GM12878 (cell line): ENCODE results near the gene PAX5.

Experiments used
- GABPA ChIP-seq: IDR thresholded peaks from 2 replicates; pipeline ENCODE4 v1.6.1; 2014; ENCODE audit warnings: antibody characterized with exemption, low read depth, mild to moderate bottlenecking, inconsistent platforms
- SP1 ChIP-seq: IDR thresholded peaks from one replicate; pipeline ENCODE4 v1.6.1; 2011; ENCODE audit warnings: low read depth, low read length
- TF ChIP-seq, protein P1 (sequence below): IDR thresholded peaks from 2 replicates; pipeline ENCODE4 v1.6.1; 2012; ENCODE audit warnings: low read depth, low read length, improper control_type of control experiment

DNA sequence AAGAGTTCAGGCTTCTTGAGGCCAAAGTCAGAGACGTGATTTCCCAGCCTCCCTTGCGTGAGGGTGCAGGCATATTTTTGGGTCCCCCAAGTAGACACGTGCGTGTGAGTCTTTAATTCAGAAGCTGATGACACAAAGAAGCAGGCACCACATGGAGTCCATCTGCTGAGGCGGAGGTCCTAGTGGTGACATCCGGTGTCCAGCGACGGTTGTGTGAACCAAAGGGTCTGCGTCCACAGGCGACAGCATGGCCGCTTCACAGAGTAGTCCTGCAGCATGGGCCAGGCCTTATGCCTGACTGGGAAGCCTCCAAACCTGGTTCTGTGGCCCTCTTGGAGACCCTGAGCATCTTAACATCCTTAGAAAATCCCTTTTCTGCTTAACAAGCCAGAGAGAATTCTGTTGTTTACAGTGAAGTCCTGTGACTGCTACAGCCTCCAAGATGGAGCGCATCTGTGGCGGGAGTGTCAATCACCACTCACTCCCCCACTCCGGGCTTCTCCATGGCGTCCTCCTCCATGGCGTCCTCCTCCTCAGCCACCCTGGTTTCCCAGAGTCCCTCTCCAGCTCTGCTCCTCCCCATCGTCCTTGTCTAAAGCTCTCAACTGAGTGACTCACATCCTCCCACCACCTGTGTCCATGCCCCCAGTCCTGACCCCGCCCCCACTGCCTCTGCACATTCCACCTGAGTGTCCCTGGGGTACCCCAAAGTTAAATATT is 133.8 kb downstream of the PAX5 start:
- TF ChIP-seq, protein P1, sequence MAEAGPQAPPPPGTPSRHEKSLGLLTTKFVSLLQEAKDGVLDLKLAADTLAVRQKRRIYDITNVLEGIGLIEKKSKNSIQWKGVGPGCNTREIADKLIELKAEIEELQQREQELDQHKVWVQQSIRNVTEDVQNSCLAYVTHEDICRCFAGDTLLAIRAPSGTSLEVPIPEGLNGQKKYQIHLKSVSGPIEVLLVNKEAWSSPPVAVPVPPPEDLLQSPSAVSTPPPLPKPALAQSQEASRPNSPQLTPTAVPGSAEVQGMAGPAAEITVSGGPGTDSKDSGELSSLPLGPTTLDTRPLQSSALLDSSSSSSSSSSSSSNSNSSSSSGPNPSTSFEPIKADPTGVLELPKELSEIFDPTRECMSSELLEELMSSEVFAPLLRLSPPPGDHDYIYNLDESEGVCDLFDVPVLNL = no peak
- TF ChIP-seq GABPA (no peak), SP1 (no peak)
